ENCODE results near the gene FAM110C. TPM values are rescaled to one million over a fixed set of nuclear protein-coding genes. Genes with fewer than 3 reads are reported as not detected.

Gene FAM110C
- total RNA-seq, 4 donors from 2014 or later: 5.0 to 39.2 (median 28.3) TPM

GRCh38 chr2:66853-67252 is 20.5 kb upstream of the FAM110C start:
- no peak overlapping the region for H3K27ac ChIP-seq
- no peak for DNase-seq
- TF ChIP-seq POLR2A (IDR thresholded peaks at IDR 0.05) (no peak), CTCF (IDR thresholded peaks at IDR 0.05) (no peak)
- no peaks in the 10 kb centered on the region for H3K36me3 ChIP-seq
- no peaks in the 10 kb centered on the region for H3K9me3 ChIP-seq
- no peaks in the 10 kb centered on the region for H3K27me3 ChIP-seq
- no peaks in the 10 kb centered on the region for H3K4me1 ChIP-seq
- no peak overlapping the region for H3K4me3 ChIP-seq

GRCh38 chr2:65121-65520 is 18.8 kb upstream of the FAM110C start:
- Histone ChIP-seq H3K27ac (no peak overlapping the region), H3K4me1 (no peaks in the 10 kb centered on the region), H3K9me3 (no peaks in the 10 kb centered on the region), H3K4me3 (no peak overlapping the region), H3K36me3 (no peaks in the 10 kb centered on the region), H3K27me3 (no peaks in the 10 kb centered on the region)
- TF ChIP-seq CTCF (IDR thresholded peaks at IDR 0.05): no peak
- no peak for TF ChIP-seq POLR2A (IDR thresholded peaks at IDR 0.05)
- no peak for DNase-seq

GRCh38 chr2:55587-56448 is 9.5 kb upstream of the FAM110C start:
- H3K4me1 ChIP-seq: no peaks in the 10 kb centered on the region
- TF ChIP-seq CTCF (IDR thresholded peaks at IDR 0.05) (no peak), POLR2A (IDR thresholded peaks at IDR 0.05) (no peak)
- H3K36me3 ChIP-seq: no peaks in the 10 kb centered on the region
- no peaks in the 10 kb centered on the region for H3K27me3 ChIP-seq
- DNase-seq: no peak
- no peak overlapping the region for H3K4me3 ChIP-seq
- H3K9me3 ChIP-seq: peaks cover 0 to 15% (median 7%) of the 10 kb centered on the region in 4 donors
- H3K27ac ChIP-seq: no peak overlapping the region

GRCh38 chr2:51613-52012 is 5.3 kb upstream of the FAM110C start:
- Histone ChIP-seq H3K27me3 (peaks cover 0 to under 1% of the 10 kb centered on the region in 2 donors), H3K4me1 (no peaks in the 10 kb centered on the region), H3K27ac (no peak overlapping the region), H3K4me3 (no peak overlapping the region), H3K9me3 (peaks cover 0 to under 1% (median 0%) of the 10 kb centered on the region in 4 donors), H3K36me3 (no peaks in the 10 kb centered on the region)
- TF ChIP-seq POLR2A (IDR thresholded peaks at IDR 0.05) (no peak), CTCF (IDR thresholded peaks at IDR 0.05) (no peak)
- DNase-seq: no peak

GRCh38 chr2:47737-48136 is 1.4 kb upstream of the FAM110C start:
- Histone ChIP-seq H3K27me3 (peaks cover 0 to 11% of the 10 kb centered on the region in 2 donors), H3K9me3 (no peaks in the 10 kb centered on the region), H3K4me1 (peaks cover 0 to 4% (median 0%) of the 10 kb centered on the region in 4 donors), H3K36me3 (peaks cover 0 to 2% (median 0%) of the 10 kb centered on the region in 3 donors), H3K27ac (peak overlapping the region in 2 of 4 donors; percentile 93 to 98), H3K4me3 (peak overlapping the region in 1 of 4 donors; percentile 81)
- no peak for DNase-seq
- no peak for TF ChIP-seq CTCF (IDR thresholded peaks at IDR 0.05)
- TF ChIP-seq POLR2A (IDR thresholded peaks at IDR 0.05): no peak
